ENCODE measurements around the gene MOSPD3.

The MOSPD3 gene

DNA sequence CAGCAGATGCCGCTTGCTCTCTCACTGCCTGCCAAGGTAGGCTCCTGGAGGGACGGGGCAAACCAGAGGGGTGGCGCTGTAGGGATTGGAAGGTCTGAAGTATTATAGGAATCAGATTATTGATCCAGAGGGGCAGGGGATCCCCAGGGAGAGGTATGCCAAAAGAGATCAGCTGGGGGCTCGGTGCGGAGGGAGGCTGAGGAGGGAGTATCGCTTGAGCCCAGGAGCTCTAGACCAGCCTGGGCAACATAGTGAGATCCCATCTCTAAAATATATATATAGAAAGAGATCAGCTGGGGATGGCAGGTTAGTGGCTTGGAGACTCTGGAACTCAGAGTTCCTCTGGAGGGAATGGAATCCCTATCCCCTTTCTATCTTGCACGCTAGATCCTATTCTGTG is 17.2 kb upstream of the MOSPD3 start:
- no peak for DNase-seq

DNA sequence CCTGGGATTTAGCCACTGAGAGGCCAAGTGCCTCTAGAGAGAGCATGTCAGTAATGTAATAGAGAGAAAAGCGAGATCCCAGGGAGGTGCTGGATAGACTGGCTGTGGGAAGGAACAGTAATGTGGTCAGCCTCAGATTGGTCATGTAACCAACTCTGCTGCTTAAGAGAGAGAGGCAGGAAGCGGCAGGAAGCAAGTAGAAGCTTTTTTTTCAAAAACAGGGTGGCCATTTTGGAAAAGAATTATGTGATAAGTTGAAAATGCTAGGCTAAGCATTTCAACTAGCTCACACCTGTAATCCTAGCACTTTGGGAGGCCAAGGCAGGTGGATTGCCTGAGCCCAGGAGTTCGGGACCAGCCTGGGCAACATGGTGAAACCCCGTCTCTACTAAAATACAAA is 13.9 kb upstream of the MOSPD3 start:
- DNase-seq, result no peak

GRCh38 chr7:100599911-100600729 is 12.2 kb upstream of the MOSPD3 start:
- DNase-seq, result no peak

GRCh38 chr7:100600730-100601038 is 11.7 kb upstream of the MOSPD3 start:
- DNase-seq, result no peak

DNA sequence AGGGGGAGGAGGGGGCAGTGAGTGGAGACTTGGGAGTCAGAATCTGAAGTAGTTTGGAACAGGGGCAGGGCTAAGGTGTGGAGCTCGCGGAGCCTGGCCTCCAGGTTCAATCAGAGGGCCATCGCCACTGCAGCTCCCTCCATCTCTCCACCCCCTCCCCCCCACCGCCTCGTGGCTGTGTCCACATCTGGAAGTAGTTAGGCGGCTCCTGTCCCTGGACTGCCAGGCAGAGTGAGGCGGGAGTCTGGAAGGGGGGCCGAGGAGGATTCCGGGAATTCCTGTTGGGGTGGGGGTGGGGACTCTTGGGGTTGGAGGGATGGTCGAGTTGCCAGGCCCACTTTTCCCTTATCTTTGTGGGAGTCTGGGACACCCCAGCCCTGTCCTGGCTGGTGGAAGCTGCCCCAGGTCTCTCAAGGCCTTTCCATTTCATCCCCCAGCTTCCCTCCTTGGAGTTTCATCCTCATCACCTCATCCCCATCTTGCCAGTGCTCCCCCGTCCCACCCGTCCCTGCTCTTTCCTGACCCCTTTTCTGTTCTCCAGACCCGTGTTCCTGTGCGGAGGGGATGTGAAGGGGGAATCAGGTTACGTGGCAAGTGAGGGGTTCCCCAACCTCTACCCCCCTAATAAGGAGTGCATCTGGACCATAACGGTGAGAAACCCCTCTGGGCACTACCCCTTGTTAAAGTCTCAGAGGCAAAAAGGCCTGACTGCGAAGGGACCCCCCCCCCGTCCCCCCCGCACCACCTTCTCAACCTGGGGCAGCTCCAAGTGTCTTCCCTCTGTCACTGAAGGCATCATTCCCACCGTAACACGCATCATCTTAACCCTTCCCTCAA is 9.2 kb upstream of the MOSPD3 start:
- DNase-seq, result no peak

DNA sequence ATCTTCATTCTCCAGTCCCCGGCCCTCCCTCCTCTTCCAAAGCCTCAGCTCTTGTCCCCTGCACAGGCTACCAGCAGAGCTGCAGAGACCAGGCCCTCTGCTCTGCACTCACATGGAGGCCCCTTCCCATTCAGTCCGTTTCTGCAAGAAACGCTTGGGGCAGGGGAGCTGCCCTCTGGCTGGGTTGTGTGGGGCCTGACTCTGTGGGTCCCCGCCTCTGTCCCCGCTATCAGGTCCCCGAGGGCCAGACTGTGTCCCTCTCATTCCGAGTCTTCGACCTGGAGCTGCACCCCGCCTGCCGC is 8.7 kb upstream of the MOSPD3 start:
- DNase-seq, result no peak

DNA sequence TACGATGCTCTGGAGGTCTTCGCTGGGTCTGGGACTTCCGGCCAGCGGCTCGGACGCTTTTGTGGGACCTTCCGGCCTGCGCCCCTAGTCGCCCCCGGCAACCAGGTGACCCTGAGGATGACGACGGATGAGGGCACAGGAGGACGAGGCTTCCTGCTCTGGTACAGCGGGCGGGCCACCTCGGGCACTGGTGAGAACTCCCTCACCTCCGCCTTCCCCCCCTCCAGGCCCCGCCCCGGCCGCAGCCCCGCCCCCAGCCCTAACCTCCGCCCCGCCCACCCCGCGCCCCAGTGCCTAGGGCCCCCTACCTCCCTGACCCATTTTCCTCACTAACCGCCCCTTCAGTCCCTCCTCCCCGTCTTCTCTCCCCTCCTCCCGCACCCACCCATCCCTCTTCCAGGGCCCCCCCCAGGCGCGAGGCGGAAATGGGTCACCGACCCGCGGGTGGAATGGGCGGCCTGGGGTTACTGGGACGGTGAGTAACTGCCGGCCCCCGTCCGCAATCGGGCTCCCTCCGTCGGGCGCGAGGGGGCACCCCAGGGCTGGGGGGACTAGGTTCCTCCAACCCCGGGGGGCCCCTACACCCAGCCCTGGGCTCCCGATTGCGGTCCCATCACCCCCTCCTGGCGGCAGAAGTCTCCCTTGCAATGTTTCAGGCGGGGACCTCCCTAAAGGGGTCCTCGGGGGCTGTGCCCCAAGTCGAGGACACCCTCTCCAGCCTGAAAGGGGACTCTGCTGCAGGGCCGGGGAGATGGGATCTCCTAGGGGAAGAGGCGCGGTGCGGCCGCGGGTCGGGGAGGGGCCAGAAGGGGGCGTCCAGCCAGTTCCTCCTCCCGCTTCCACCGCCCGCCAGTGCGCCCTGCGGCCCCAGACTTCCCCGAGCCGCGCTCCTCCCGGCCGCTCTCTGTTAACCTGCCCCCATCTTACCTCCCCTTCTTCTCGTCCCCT is 8.0 kb upstream of the MOSPD3 start:
- peak in 1 of 2 experiments; percentile 48 for DNase-seq

DNA sequence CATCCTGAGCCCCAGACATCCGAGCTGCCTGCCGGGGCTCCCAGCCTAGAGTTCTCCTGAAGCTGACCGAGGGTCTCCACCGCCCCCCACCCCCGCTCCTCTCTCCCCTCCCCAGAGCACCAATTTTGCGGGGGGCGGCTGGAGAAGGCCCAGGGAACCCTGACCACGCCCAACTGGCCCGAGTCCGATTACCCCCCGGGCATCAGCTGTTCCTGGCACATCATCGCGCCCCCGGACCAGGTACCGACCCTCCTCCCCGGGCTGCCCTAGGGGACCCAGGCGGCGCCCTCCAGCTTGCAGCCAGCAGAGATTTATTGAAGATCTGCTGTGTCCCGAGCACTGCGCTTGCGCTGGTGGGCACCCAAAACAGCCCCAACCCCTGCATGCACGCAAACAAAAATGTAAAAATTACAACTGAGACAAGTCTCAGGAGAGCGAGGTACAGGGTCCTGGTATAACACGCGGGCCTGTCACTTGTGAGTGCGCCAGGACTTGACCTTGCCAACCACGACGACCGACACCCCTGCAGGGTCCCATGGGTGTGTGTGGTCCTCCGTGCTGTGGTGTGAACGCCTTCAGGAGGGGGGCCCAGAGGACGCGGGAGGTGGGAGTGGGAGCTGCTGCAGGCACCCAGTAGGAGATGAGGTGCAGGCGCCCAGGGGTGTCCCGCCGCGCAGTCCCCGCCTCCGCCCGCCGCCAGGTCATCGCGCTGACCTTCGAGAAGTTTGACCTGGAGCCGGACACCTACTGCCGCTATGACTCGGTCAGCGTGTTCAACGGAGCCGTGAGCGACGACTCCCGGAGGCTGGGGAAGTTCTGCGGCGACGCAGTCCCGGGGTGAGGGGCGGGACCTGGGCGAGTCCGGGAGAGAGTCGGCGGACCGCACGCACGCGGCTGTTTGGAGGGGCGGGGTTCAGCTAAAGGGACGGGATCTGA is 7.1 kb upstream of the MOSPD3 start:
- DNase-seq, result no peak

- DNase-seq, result no peak
Observed at GRCh38 chr7:100606313-100606712, 6.0 kb upstream of the MOSPD3 start.

- DNase-seq, result no peak
Observed at GRCh38 chr7:100607111-100607510, 5.2 kb upstream of the MOSPD3 start.

- DNase-seq, result no peak
Observed at GRCh38 chr7:100609958-100610357, 2.4 kb upstream of the MOSPD3 start.

GRCh38 chr7:100612730-100613390 is 520 bp downstream of the MOSPD3 start:
- no peak for DNase-seq

DNA sequence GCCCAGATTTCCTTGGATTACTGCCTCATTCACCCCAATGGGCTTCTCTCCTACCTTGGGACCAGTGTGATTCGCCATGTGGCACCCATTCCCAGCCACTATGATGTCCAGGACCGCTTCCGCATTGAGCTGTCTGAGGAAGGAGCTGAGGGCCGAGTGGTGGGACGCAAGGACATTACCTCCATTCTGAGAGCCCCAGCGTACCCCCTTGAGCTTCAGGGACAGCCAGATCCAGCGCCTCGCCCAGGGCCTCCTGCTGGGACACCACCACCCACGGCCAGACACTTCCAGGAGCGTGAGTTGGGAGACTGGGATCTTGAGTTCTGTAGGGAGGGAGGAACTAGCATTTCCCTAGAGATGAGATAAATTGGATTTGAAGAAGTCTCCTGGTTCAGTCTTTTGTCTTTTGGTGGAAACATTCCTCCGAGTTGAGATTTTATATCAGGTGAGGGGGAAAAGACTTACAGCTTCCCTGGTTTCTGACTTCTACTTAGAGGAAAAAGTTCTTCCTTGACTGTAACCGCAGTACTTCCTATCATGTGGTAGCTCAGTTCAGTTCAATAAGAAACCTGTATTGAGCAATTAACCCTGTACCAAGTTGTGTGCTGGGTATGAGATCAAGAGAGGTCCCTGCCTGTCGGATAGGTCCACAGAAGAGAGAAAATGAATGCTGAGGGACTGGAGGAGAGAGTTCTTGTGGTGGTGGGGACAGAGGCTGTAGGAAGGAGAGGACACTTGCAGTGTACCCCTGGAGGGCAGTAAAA is 1.3 kb downstream of the MOSPD3 start:
- DNase-seq, result no peak

GRCh38 chr7:100614308-100614861 is 2.0 kb downstream of the MOSPD3 start:
- DNase-seq, result no peak

GRCh38 chr7:100620239-100620638 is 7.9 kb downstream of the MOSPD3 start:
- no peak for DNase-seq

DNA sequence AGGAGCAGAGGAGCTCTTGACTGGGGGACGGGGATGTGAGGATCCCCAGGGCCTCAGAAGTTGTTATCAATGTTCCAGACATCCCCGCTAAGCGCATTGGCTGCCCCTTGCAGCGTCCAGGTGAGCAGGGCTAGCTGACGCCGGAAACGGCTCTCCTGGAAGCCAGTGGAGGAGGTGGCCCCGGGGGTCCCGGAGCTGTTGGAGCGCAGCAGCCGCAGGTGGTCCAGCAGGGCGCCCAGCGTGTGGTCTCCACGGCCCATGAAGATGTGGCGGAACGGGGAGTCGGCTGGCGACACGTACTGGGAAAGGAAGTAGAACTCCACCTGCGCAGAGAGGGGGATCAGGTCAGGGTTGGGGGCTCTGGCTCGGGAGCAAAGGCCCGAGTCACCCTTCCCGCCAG is 8.5 kb downstream of the MOSPD3 start:
- no peak for DNase-seq

DNA sequence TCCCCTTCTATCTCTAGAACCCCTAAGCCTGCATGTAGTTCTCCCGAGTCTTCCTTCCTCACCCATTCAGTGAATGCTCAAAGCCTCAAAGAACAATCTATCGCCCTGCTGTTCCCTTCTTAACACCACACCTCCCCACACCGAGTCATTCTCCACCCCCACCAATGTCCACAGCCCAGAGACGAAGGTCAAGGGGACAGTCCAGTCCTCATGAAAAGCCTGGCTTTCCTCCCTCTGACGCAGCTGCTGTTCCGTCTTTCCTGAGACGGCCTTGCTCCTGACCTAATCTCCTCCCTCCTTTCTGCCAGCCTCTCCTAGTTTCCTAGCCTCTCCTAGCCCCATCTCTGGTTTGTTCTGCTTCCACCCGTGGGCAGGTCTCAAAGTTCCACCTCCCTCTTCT is 9.2 kb downstream of the MOSPD3 start:
- no peak for DNase-seq

- no peak for DNase-seq
Observed at GRCh38 chr7:100623951-100624824, 11.8 kb downstream of the MOSPD3 start.

DNA sequence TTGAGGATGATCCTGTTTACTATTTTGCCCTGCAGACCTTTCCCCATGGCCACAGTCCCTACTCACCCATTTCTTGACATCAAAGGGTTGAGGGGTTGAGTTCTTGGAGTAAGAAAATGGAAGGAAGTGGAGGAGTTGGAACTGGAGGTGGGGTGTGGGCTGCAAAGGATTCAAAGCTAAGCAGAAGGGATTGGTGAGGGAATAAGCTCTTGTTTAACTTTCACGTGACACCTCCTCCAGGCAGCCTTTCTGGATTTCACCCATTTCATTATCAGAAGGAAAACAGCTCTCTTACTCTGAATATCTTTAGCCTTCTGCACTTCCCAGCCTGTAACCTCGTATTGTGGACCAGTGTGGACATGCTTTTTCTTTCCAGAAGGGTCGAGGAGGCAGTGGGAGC is 13.7 kb downstream of the MOSPD3 start:
- no peak for DNase-seq

Data from cerebellar nuclear complex (tissue), 1 donor.